Activated naive CD8-positive, alpha-beta T cell treated with anti-CD3 and anti-CD28 coated beads, Interleukin-2, amount 50 U/mL, for 24 hours (primary cell): Measurements from ENCODE around the gene BCAR3.

Experiments used
- ATAC-seq: fragments of 150-1000 bp; cut with Tn5 transposase; one replicate; pipeline ENCODE4 v1.10.0; 2021
- DNase-seq: peaks from one replicate; pipeline ENCODE4 v3.0.0; 2021
- H3K27ac Mint-ChIP-seq: one replicate; pipeline ENCODE4 v1.8.0; 2021; ENCODE audit warnings: mild to moderate bottlenecking, mixed read lengths
- H3K27me3 Mint-ChIP-seq: one replicate; pipeline ENCODE4 v1.8.0; 2021; ENCODE audit warnings: mixed read lengths
- H3K36me3 Mint-ChIP-seq: one replicate; pipeline ENCODE4 v1.8.0; 2021; ENCODE audit warnings: low read depth, mixed read lengths
- H3K4me1 Mint-ChIP-seq: one replicate; pipeline ENCODE4 v1.8.0; 2021; ENCODE audit warnings: mixed read lengths
- H3K4me3 Mint-ChIP-seq: one replicate; pipeline ENCODE4 v1.8.0; 2021; ENCODE audit warnings: mild to moderate bottlenecking, moderate library complexity, mixed read lengths
- H3K9me3 Mint-ChIP-seq: one replicate; pipeline ENCODE4 v1.8.0; 2021; ENCODE audit warnings: mixed read lengths

BCAR3 gene

DNA sequence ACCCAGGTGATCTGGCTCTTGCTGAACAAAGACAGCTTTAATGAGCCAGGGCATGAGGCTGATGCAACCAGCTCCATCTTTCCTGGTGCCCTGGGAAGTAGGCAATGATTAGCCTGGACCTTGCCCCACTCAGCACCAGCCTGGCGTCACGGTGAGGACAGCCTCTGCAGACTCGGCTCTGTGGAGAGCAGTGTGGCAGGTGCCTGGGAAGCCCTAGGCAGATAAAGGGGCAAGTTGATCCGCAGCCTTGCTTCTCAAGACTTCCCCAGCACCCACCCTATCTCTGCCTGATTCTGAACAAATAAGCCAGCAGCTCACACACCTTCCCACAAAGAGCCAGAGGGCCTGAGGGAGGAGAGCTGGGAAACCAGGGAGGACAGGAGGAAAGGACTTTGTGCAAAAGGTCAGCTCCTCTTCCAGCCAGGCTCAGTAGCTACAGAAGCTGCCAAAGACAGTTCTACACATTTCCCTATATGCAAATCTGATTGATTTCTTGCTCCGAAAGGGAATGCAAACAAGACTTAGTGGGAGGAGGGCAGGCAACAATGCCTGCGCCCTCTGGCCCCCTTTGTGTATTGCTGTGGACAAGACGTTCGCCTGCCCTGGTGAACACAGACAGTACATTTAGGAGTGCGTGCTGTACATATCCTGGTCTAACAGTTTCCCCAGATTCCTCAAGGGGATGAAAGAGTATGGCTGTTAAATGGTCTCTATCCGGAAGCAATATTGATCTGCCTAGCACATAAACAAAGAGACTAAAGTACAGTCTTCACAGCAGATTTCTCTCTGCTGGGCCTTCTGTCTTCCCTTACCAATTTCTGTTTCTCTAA lies 63.8 kb downstream of the BCAR3 start:
- H3K27ac Mint-ChIP-seq, result no peak overlapping the region
- ATAC-seq (no peak), DNase-seq (no peak)
- peaks cover 5% of the 10 kb centered on the region for H3K27me3 Mint-ChIP-seq
- H3K36me3 Mint-ChIP-seq, result no peaks in the 10 kb centered on the region
- H3K4me3 Mint-ChIP-seq, result no peak overlapping the region
- H3K9me3 Mint-ChIP-seq, result no peaks in the 10 kb centered on the region
- peaks cover 26% of the 10 kb centered on the region for H3K4me1 Mint-ChIP-seq

DNA sequence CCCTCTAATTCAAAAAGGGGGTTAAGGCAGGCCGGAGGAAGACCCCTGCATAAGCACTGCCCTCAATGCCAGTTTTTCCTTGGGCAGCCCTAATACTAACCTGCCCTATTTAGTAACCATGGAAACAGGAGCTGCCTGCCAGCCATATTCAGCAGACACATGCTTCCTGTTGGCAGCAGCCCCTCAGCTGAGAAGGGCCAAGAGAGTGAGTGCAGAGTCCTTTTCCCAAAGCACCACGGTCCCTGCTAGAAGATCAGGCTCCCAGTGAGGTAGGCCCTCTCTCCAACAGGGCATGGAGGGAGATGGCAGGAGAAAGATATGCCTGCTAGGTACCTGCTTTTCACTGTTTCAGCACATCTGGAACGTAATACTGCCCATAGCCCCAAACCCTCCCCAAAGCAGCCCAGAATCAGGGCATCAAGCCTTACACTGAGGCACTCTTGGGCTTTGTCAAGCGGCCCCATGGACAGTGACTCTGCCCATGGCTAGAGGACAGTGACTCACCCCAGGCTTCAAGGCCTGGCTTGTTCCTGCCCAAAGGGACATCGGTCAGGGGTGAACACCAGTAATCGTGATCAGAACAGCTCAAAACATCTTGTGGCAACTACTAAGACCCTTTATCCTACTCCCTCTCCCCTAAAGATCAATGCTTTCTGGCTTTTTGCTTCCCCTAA lies 64.5 kb downstream of the BCAR3 start:
- H3K27ac Mint-ChIP-seq, result no peak overlapping the region
- H3K27me3 Mint-ChIP-seq, result peaks cover 5% of the 10 kb centered on the region
- no peaks in the 10 kb centered on the region for H3K36me3 Mint-ChIP-seq
- H3K9me3 Mint-ChIP-seq, result no peaks in the 10 kb centered on the region
- no peak overlapping the region for H3K4me3 Mint-ChIP-seq
- no peak for ATAC-seq
- peaks cover 26% of the 10 kb centered on the region for H3K4me1 Mint-ChIP-seq
- DNase-seq, result no peak

DNA sequence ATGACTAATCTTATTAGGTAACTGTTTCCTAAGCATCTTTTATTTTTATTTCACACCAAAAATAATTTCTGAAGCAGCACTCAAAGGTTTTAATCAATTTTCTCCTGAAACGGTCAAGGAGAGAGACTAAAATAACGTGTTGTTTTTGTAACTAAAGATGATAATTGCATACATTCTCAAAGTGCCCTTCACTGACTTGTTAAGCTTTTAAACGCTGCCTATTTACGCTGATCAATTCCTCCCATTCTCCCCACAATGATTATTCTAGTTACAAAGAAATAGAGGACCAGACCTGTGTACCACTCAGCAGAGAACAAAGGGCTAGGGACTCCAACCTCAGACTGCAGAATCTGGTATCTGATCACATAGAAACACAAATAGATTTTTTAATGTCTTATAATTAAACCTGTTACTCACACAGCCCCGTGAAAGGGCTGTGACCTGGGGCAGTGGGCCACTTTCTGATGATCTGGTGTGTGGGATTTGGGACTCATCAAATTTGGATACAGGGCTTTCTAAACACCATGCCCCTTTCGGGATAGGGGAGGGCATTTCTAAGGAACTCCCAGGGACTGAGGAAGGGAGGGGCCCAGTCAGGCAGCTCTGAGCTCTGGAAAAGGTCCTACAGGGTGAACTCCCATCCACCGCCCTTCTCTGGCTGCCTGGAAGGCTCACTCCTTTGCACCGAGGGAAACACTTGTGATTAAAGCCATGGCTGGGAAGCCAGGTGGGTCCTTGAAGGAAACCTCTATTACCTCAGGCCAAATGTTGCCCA lies 65.2 kb downstream of the BCAR3 start:
- H3K4me1 Mint-ChIP-seq, result peaks cover 27% of the 10 kb centered on the region
- no peak for DNase-seq
- peak overlapping the region; percentile 88 for H3K27ac Mint-ChIP-seq
- no peaks in the 10 kb centered on the region for H3K9me3 Mint-ChIP-seq
- H3K36me3 Mint-ChIP-seq, result no peaks in the 10 kb centered on the region
- H3K4me3 Mint-ChIP-seq, result no peak overlapping the region
- no peak for ATAC-seq
- H3K27me3 Mint-ChIP-seq, result peaks cover 5% of the 10 kb centered on the region

DNA sequence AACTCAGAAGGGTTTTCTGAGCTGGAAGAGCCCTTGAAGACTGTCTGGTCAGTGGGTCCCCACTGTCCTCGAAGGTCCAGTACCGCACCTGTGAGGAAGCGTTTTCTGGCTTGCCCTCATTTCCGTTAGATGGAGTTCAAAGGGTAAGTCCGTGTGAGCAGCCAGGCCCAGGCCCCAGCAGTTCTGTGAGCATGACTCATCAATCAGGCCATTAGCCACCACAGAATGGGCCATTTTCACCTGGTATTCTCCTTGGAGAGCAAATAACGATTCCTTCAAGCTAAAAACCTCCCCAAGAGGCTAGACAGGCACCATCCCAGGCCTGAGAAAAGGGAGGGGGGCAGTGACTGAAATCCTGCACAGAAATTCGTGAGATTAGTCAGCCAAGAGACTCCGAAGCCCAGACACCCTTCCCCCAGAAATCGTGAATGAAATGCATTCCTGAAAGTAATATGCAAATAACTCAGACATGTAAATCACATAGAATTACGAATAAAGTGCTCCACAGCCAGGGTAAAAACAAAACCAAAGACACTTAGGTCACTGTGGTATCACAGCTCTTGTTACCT lies 66.0 kb downstream of the BCAR3 start:
- ATAC-seq (peak; percentile 79), DNase-seq (peak; percentile 52)
- Mint-ChIP-seq H3K27me3 (peaks cover 5% of the 10 kb centered on the region), H3K27ac (peak overlapping the region; percentile 88), H3K36me3 (no peaks in the 10 kb centered on the region), H3K4me1 (peaks cover 27% of the 10 kb centered on the region), H3K4me3 (no peak overlapping the region), H3K9me3 (no peaks in the 10 kb centered on the region)

DNA sequence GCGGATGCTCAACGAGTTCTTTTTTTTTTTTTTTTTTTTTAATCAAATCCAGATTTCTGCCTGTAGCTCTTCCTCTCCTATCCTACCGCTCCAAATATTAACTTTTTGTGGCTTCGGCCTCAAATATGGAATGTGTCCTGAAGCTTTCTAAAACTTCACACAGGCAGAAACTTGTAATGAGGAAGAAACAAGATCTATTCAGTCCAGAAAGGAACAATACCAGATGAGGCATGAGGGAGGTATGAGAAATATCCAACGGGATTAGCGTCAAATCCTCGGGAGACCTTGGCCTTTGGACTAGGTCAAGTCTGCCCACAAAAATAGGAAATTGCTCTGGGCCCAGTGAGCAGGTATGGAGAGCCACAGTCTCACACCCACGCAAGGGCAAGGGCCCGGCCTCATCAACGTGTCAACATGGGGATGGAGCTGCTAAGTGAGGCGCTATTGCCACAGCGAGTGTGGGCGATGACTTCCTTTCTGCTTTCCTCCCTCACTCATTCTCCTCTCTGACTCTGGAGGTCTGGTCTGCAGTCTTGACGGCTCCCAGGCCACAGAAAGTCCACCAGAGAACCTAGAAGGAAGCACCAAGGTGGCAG lies 66.6 kb downstream of the BCAR3 start:
- Mint-ChIP-seq H3K4me1 (peaks cover 27% of the 10 kb centered on the region), H3K27ac (peak overlapping the region; percentile 88), H3K4me3 (no peak overlapping the region), H3K36me3 (no peaks in the 10 kb centered on the region), H3K9me3 (no peaks in the 10 kb centered on the region), H3K27me3 (peaks cover 5% of the 10 kb centered on the region)
- peak; percentile 73 for ATAC-seq
- DNase-seq, result peak; percentile 48

DNA sequence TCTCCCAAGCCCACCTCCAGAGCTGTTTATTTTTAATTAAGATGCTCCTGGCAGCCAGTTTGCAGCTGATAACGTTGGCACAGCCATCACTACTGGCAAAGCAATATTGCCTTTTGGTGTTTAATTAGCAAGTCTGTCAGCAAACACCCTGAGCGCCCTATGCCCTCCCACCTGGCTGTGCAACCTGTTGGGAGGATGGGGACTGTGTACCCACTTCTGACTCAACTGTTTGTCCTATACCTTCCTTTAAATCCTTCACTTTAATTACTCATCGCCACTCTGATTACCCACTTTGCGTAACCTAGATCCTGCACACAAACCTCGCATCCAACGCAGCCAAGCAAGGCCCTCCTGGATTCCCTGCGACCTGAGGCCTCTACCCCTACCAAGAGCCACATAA lies 67.1 kb downstream of the BCAR3 start:
- Mint-ChIP-seq H3K4me1 (peaks cover 31% of the 10 kb centered on the region), H3K27ac (no peak overlapping the region)

DNA sequence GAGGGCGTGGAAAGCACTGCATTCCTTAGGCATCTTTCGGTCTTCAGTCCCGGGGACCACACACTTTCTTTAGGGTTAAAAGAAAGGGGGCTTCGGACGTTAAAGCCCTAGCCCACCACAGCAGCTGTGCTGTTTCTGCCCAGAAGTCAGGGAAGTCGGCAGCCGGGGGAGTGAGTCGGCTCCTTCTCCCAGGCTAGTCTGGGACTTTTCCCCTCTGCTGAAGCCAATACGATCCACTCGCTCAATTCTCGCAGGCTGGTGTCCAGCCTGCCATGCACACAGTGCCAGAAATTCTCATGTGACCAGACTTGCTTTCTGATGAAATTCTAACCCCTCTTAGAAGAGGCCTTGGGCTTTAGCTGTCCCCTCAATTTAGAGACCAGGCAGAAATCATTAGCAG lies 67.7 kb downstream of the BCAR3 start:
- Mint-ChIP-seq H3K36me3 (no peaks in the 10 kb centered on the region), H3K9me3 (no peaks in the 10 kb centered on the region), H3K27ac (no peak overlapping the region), H3K4me3 (no peak overlapping the region), H3K27me3 (peaks cover 5% of the 10 kb centered on the region), H3K4me1 (peaks cover 38% of the 10 kb centered on the region)
- DNase-seq (no peak), ATAC-seq (no peak)

More for the DNA sequence above, 67.1 kb downstream of the BCAR3 start:
- ATAC-seq, result no peak
- H3K9me3 Mint-ChIP-seq, result no peaks in the 10 kb centered on the region
- H3K27me3 Mint-ChIP-seq, result peaks cover 5% of the 10 kb centered on the region
- no peak for DNase-seq
- no peak overlapping the region for H3K4me3 Mint-ChIP-seq
- no peaks in the 10 kb centered on the region for H3K36me3 Mint-ChIP-seq

DNA sequence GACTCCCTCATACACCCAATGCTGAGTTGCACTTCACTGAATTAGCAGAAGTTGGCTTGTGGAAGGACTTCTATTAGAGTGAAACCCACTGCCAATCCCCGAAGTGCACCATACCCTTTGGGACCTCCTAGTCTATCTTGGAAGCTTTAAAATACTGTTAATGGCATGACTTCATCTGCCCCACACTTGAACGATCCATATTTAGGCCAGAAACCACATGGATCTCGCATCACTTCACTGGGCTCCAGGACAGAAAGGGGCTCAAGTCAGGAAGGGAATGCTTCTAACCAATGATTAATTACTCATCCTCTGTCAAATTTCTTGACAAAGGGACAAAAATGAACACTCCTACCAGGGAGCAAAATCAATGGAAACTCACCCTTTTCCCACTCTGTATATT lies 69.1 kb downstream of the BCAR3 start:
- H3K4me1 Mint-ChIP-seq, result peaks cover 51% of the 10 kb centered on the region
- ATAC-seq, result no peak
- DNase-seq, result no peak
- no peak overlapping the region for H3K4me3 Mint-ChIP-seq
- no peaks in the 10 kb centered on the region for H3K36me3 Mint-ChIP-seq
- H3K9me3 Mint-ChIP-seq, result no peaks in the 10 kb centered on the region
- peaks cover 5% of the 10 kb centered on the region for H3K27me3 Mint-ChIP-seq
- H3K27ac Mint-ChIP-seq, result no peak overlapping the region

DNA sequence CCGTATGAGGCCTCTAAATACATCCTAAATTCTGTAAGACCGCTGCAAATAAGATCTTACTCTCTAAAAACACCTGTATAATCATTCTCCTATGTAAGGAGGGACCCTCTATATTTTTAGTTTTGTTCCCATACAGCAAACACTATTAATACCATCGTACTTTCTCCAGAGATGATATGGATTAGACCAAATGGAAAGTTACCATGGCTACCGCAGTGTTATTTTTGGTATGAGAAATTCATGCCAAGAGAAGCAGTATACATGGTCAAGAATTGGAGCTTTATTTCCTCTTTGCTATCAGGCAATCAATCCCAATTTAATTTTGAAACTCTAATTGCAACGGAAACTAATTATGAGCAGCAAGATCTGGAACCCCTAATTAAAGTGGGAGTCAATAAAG lies 70.0 kb downstream of the BCAR3 start:
- Mint-ChIP-seq H3K4me1 (peaks cover 59% of the 10 kb centered on the region), H3K27ac (no peak overlapping the region), H3K4me3 (no peak overlapping the region), H3K27me3 (peaks cover 6% of the 10 kb centered on the region), H3K36me3 (no peaks in the 10 kb centered on the region), H3K9me3 (no peaks in the 10 kb centered on the region)
- no peak for DNase-seq
- ATAC-seq, result no peak

DNA sequence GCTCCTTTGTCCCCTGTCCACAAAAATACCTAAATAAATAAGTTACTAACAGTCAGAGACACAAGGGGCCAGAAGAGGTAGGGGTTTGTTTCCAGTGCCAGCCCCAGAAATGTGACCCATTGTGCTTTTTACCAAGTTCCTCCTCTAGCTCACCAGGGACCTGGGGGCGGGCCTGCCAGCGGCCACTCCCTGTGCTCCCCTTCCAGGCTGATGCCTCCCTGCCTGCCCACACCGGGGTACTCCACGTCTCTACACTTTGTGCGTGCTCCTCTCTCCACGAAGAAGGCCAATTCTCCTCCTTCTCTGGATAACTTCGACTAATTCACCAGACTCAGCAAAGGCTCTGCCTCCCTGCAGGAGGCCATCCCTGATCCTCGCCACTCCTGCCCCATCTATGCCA lies 72.1 kb downstream of the BCAR3 start:
- H3K4me3 Mint-ChIP-seq, result no peak overlapping the region

DNA sequence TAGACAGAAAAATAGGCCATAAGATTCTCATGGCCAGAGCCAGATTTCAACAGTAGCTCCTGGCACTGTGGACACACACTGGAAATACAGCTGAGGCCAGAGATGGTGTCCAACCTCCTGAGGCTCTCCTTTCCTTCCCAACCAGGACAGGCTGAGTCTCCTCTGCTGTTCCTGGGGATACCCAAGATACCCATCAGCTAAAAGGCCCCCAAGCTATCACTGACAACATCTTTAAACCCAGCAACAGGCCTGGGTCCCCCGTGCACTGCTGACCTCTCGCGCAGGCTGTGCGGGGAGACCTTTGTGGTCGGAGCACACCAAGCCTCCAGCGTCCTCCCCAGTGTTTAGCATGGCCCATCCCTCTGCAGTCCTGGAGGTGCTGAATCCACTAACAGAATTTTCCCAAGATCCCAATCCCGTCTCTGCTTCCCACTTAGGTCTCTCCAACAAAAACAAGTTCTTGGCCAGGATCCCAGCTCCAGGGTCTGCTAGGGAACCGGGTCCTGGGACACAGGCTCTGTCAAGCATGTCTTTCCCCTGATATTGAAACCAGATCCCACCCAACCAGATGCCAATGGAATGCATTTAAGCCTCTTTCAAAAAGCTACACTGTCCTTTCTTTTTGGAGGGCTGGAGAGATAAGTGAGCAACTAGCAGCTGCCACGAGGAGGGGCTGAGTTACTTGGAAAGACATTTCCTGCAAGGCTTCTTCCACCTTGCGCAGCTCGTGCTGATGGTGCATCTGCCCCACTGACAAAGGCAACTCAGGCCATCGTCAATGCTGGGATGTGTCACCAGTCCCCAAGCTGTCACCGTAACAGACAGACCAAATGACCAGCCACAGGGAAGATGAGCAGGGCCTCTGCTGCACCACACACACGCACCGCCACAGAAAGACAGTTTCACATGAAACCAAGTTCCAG lies 73.2 kb downstream of the BCAR3 start:
- peak overlapping the region; percentile 86 for H3K27ac Mint-ChIP-seq
- peak overlapping the region; percentile 35 for H3K4me3 Mint-ChIP-seq

More for the DNA sequence above, 72.1 kb downstream of the BCAR3 start:
- Mint-ChIP-seq H3K9me3 (no peaks in the 10 kb centered on the region), H3K27me3 (peaks cover 6% of the 10 kb centered on the region), H3K4me1 (peaks cover 51% of the 10 kb centered on the region), H3K36me3 (no peaks in the 10 kb centered on the region), H3K27ac (no peak overlapping the region)
- DNase-seq, result no peak
- ATAC-seq, result no peak

DNA sequence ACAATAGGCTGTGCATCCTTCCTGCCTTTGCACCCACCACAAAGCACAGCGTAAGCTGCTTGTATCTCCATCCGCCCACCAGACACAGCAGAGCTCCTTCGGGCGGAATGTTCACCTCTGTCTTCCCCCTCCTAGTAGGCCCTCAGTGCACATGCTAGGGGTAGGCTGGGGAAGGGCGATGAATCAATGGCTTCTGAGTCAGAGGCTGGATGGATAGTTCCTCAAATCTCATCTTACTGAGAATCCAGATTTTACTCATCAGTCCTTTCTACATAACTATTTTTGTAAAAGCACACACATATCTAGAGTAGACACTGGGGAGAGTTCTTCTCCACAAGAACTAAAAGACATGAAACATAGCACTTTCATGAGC lies 73.8 kb downstream of the BCAR3 start:
- ATAC-seq (peak; percentile 98), DNase-seq (peak; percentile 53)
- Mint-ChIP-seq H3K27ac (peak overlapping the region; percentile 86), H3K9me3 (no peaks in the 10 kb centered on the region), H3K27me3 (peaks cover 4% of the 10 kb centered on the region), H3K4me1 (peaks cover 47% of the 10 kb centered on the region), H3K4me3 (no peak overlapping the region), H3K36me3 (no peaks in the 10 kb centered on the region)

More for the DNA sequence above, 73.2 kb downstream of the BCAR3 start:
- peaks cover 6% of the 10 kb centered on the region for H3K27me3 Mint-ChIP-seq
- peak; percentile 26 for ATAC-seq
- no peaks in the 10 kb centered on the region for H3K9me3 Mint-ChIP-seq
- peaks cover 49% of the 10 kb centered on the region for H3K4me1 Mint-ChIP-seq
- no peaks in the 10 kb centered on the region for H3K36me3 Mint-ChIP-seq
- peak; percentile 16 for DNase-seq

DNA sequence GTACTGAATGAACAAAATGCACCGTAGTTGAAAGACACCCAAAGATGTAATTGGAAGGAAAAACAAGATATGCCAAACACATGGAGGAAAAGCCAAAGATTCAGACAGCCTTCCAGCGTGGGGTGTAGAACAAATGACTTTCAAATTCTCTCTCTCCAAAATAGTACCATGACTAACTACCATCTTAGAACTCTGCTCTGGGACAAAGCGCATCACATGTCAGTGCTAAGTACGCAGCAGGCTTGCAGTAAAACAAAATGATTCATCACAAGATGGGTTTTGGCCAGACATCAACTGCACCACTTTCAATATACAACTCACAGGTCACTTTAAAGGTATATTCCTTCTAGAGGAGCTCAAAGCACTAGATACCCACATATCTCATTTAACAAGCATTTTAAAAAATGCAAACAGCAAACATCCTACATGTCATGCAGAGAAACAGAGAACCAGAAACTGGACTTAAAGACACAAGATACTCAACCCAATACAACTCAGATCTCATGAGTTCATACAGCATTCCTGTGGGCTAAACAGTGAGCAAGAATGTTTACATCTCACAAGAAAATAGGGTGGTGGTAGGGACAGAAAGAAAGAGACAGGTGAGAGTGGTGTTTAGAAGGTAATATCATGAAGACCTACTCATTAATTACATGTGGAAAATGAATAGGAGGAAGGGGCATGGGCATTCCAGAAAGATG lies 75.7 kb downstream of the BCAR3 start:
- ATAC-seq (no peak), DNase-seq (no peak)
- no peaks in the 10 kb centered on the region for H3K9me3 Mint-ChIP-seq
- no peaks in the 10 kb centered on the region for H3K36me3 Mint-ChIP-seq
- peaks cover 46% of the 10 kb centered on the region for H3K4me1 Mint-ChIP-seq
- no peak overlapping the region for H3K4me3 Mint-ChIP-seq
- no peak overlapping the region for H3K27ac Mint-ChIP-seq
- H3K27me3 Mint-ChIP-seq, result peaks cover 6% of the 10 kb centered on the region
